A549 (cell line): ENCODE data around the gene GPR32. TPM values are rescaled to one million over a fixed set of nuclear protein-coding genes. Genes with fewer than 3 reads are reported as not detected.

ENCODE experiments used
- BCL3 ChIP-seq: fragments of >200 bp; sonication (Bioruptor Twin); formaldehyde crosslinking; IDR thresholded peaks from 3 replicates; pipeline ENCODE4 v1.6.1; 2016
- CBX2 ChIP-seq: fragments of 200-600 bp; sonication (generic); IDR thresholded peaks from 2 replicates; pipeline ENCODE4 v1.6.1; 2016; ENCODE audit warnings: low read depth, mild to moderate bottlenecking, borderline replicate concordance
- CBX8 ChIP-seq: fragments of 200-600 bp; sonication (generic); IDR thresholded peaks from 2 replicates; pipeline ENCODE4 v1.6.1; 2016
- CEBPB ChIP-seq, 2 experiments: fragments of >200 bp in 1 of 2; sonication (Bioruptor Twin) in 1 of 2; formaldehyde crosslinking in 1 of 2; IDR thresholded peaks; 2 replicates each; pipeline ENCODE4 v1.6.1; 2012 to 2016
- CHD2 ChIP-seq: fragments of 150-350 bp; IDR thresholded peaks from 2 replicates; pipeline ENCODE4 v1.6.1; 2014; ENCODE audit warnings: low read length; ENCODE audit not compliant: partially characterized antibody
- CTCF ChIP-seq: fragments of >200 bp; sonication (Bioruptor Twin); formaldehyde crosslinking; IDR thresholded peaks from 3 replicates; pipeline ENCODE4 v1.5.1; 2016
- EHF ChIP-seq: fragments of 250-450 bp; sonication (Bioruptor Pico); IDR thresholded peaks from 2 replicates; pipeline ENCODE4 v1.5.0; 2020; ENCODE audit warnings: mild to moderate bottlenecking
- EHMT2 ChIP-seq: fragments of 200-600 bp; sonication (generic); IDR thresholded peaks from 2 replicates; pipeline ENCODE4 v1.6.1; 2016; ENCODE audit warnings: antibody characterized with exemption, low read depth, mild to moderate bottlenecking, moderate library complexity
- ELK1 ChIP-seq: fragments of 150-350 bp; IDR thresholded peaks from 2 replicates; pipeline ENCODE4 v1.6.1; 2014; ENCODE audit warnings: low read depth, mild to moderate bottlenecking, low read length
- EP300 ChIP-seq, 2 experiments: fragments of >200 bp; sonication (Bioruptor Twin); formaldehyde crosslinking; IDR thresholded peaks; 2 replicates in 1 of 2; 3 replicates in 1 of 2; pipeline ENCODE4 v1.6.1; 2016 to 2017
- ESRRA ChIP-seq: fragments of 150-350 bp; IDR thresholded peaks from 2 replicates; pipeline ENCODE4 v1.6.1; 2014; ENCODE audit warnings: mild to moderate bottlenecking, low read length, borderline replicate concordance
- FOSB ChIP-seq: fragments of 250-450 bp; sonication (Bioruptor Pico); IDR thresholded peaks from 2 replicates; pipeline ENCODE4 v1.5.0; 2020; ENCODE audit warnings: mild to moderate bottlenecking, moderate library complexity
- FOSL2 ChIP-seq, 2 experiments: fragments of 450-650 bp in 1 of 2; fragments of >200 bp in 1 of 2; sonication (Bioruptor Twin) in 1 of 2; formaldehyde crosslinking; IDR thresholded peaks; 2 replicates each; pipeline versions ENCODE4 v1.5.0 to v1.6.1; 2016 to 2020; ENCODE audit warnings: mild to moderate bottlenecking in 1 of 2, moderate library complexity in 1 of 2
- HEYL ChIP-seq: fragments of 250-450 bp; sonication (Bioruptor Pico); IDR thresholded peaks from 2 replicates; pipeline ENCODE4 v1.8.0; 2021; ENCODE audit warnings: mild to moderate bottlenecking, moderate library complexity
- JUNB ChIP-seq: fragments of >200 bp; sonication (Bioruptor Twin); formaldehyde crosslinking; IDR thresholded peaks from 2 replicates; pipeline ENCODE4 v1.6.1; 2016
- KDM1A ChIP-seq: fragments of 200-600 bp; sonication (generic); IDR thresholded peaks from 2 replicates; pipeline ENCODE4 v1.6.1; 2016; ENCODE audit warnings: low read depth, mild to moderate bottlenecking
- KDM5A ChIP-seq: fragments of 200-600 bp; sonication (generic); IDR thresholded peaks from 2 replicates; pipeline ENCODE4 v1.6.1; 2016; ENCODE audit warnings: antibody characterized with exemption, mild to moderate bottlenecking
- MAFK ChIP-seq: fragments of 450-650 bp; IDR thresholded peaks from 2 replicates; pipeline ENCODE4 v1.6.1; 2014; ENCODE audit not compliant: partially characterized antibody
- MAZ ChIP-seq: fragments of 150-350 bp; IDR thresholded peaks from 2 replicates; pipeline ENCODE4 v1.6.1; 2014; ENCODE audit warnings: antibody characterized with exemption, low read depth, low read length, borderline replicate concordance
- MYC ChIP-seq: IDR thresholded peaks from 2 replicates; pipeline ENCODE4 v1.6.1; 2012; ENCODE audit warnings: mild to moderate bottlenecking, inconsistent platforms, low read length, improper control_type of control experiment, borderline replicate concordance
- NR3C1 ChIP-seq: fragments of >200 bp; sonication (Bioruptor Twin); formaldehyde crosslinking; IDR thresholded peaks from 3 replicates; pipeline ENCODE4 v1.6.1; 2017
- PBX3 ChIP-seq: IDR thresholded peaks from 2 replicates; pipeline ENCODE4 v1.6.1; 2012
- RAD21 ChIP-seq, 2 experiments: fragments of >200 bp in 1 of 2; sonication (Bioruptor Twin) in 1 of 2; formaldehyde crosslinking in 1 of 2; IDR thresholded peaks in 1 of 2; conservative IDR thresholded peaks in 1 of 2; 2 replicates in 1 of 2; 3 replicates in 1 of 2; pipeline ENCODE4 v1.6.1; 2012 to 2018; ENCODE audit warnings: inconsistent platforms in 1 of 2
- RARB ChIP-seq: fragments of 250-450 bp; sonication (Bioruptor Pico); IDR thresholded peaks from 2 replicates; pipeline ENCODE4 v1.8.0; 2021; ENCODE audit warnings: mild to moderate bottlenecking, moderate library complexity
- RCOR1 ChIP-seq: fragments of 150-350 bp; IDR thresholded peaks from 2 replicates; pipeline ENCODE4 v1.6.1; 2014; ENCODE audit warnings: antibody characterized with exemption, low read length, low read depth
- REST ChIP-seq: fragments of 200-600 bp; sonication (generic); IDR thresholded peaks from 2 replicates; pipeline ENCODE4 v1.6.1; 2016; ENCODE audit warnings: antibody characterized with exemption, mild to moderate bottlenecking, moderate library complexity
- RFX5 ChIP-seq: fragments of 450-650 bp; IDR thresholded peaks from 2 replicates; pipeline ENCODE4 v1.7.1; 2014; ENCODE audit warnings: antibody characterized with exemption, mild to moderate bottlenecking, moderate library complexity
- SMC3 ChIP-seq: fragments of >200 bp; sonication (Bioruptor Twin); formaldehyde crosslinking; IDR thresholded peaks from 3 replicates; pipeline ENCODE4 v1.6.1; 2018; ENCODE audit warnings: inconsistent platforms
- SREBF2 ChIP-seq: fragments of 450-650 bp; IDR thresholded peaks from 2 replicates; pipeline ENCODE4 v1.6.1; 2014; ENCODE audit warnings: mild to moderate bottlenecking, moderate library complexity
- TFCP2L1 ChIP-seq: fragments of 250-450 bp; sonication (Bioruptor Pico); IDR thresholded peaks from 2 replicates; pipeline ENCODE4 v1.5.0; 2021; ENCODE audit warnings: mild to moderate bottlenecking
- TP53 ChIP-seq: fragments of 250-450 bp; sonication (Bioruptor Pico); IDR thresholded peaks from 2 replicates; pipeline ENCODE4 v1.5.0; 2021; ENCODE audit warnings: mild to moderate bottlenecking, moderate library complexity
- ZC3H11A ChIP-seq: fragments of 450-650 bp; IDR thresholded peaks from 2 replicates; pipeline ENCODE4 v1.6.1; 2014; ENCODE audit warnings: antibody characterized with exemption, mild to moderate bottlenecking
- ZNF302 ChIP-seq: fragments of 250-450 bp; sonication (Bioruptor Pico); IDR thresholded peaks from 2 replicates; pipeline ENCODE4 v1.9.0; 2021; ENCODE audit warnings: inconsistent platforms, mild to moderate bottlenecking, moderate library complexity
- ZSCAN20 ChIP-seq: fragments of 250-450 bp; sonication (Bioruptor Pico); IDR thresholded peaks from 2 replicates; pipeline ENCODE4 v1.8.0; 2022; ENCODE audit warnings: mild to moderate bottlenecking, moderate library complexity
- polyA plus RNA-seq, 4 experiments: library from polyadenylated mRNA; depleted of rRNA in 3 of 4; stranded (reverse); fragments of >200 nt; fragmentation: RNase III in 1 of 4; extraction: RNeasy Plus Mini Kit Qiagen cat#74134 plus additional on column Dnase treatment in 1 of 4; gene quantifications; 2 replicates in 3 of 4; 3 replicates in 1 of 4; pipeline ENCODE4 v1.2.3, GENCODE V29; 2011 to 2017

Gene GPR32
- polyA plus RNA-seq, 2 of the 4 experiments (the other 2 are of a cell fraction): not detected

- TF ChIP-seq TFCP2L1 (CRISPR knock-in tag) (no peak; the same call in 1 of the 2 replicates), RFX5 (no peak), HEYL (CRISPR knock-in tag) (no peak), EHF (CRISPR knock-in tag) (no peak), BCL3 (0 out of 3 replicates have a peak, but pooled peaks have one; percentile 17), EHMT2 (no peak), JUNB (no peak), ZSCAN20 (CRISPR knock-in tag) (no peak), MAFK (peak; percentile 7), ELK1 (no peak), CBX8 (no peak), SMC3 (no peak; the same call in 2 of the 3 replicates), ESRRA (no peak), NR3C1 (no peak), RAD21 (conservative IDR thresholded peaks at IDR 0.05 in 1 of 2, IDR thresholded peaks at IDR 0.05 in 1 of 2) (no peak), FOSB (peak; percentile 79; the same call in 1 of the 2 replicates), KDM1A (no peak), KDM5A (no peak), RCOR1 (no peak), RARB (peak; percentile 69), TP53 (CRISPR knock-in tag) (peak; percentile 80; the same call in 1 of the 2 replicates), ZC3H11A (no peak), PBX3 (peak; percentile 86; the same call in 1 of the 2 replicates), REST (peak; percentile 25; the same call in 1 of the 2 replicates), CHD2 (no peak), CTCF (no peak; the same call in 2 of the 3 replicates), CEBPB (IDR thresholded peaks at IDR 0.05) (no peak), SREBF2 (no peak), MYC (no peak), MAZ (no peak), FOSL2 (IDR thresholded peaks at IDR 0.05) (no peak), FOSL2 (CRISPR knock-in tag; IDR thresholded peaks at IDR 0.05) (no peak), ZNF302 (CRISPR knock-in tag) (no peak), EP300 (IDR thresholded peaks at IDR 0.05) (no peak), CBX2 (no peak)
These were observed 24.8 kb downstream of the GPR32 start (continued) for GRCh38 chr19:50794876-50795663.
